HG03457 (cell line): ENCODE data around the gene NDUFA12.

ENCODE experiments used
- ATAC-seq: cut with Tn5 transposase; IDR thresholded peaks from one replicate; pipeline ENCODE4 v1.9.1; 2021; ENCODE audit warnings: moderate number of reproducible peaks; ENCODE audit not compliant: unreplicated experiment

Gene NDUFA12

GRCh38 chr12:94942663-94943062 is 60.8 kb downstream of the NDUFA12 start:
- ATAC-seq, result no peak

- no peak for ATAC-seq
Observed at GRCh38 chr12:94941440-94941862, 62.0 kb downstream of the NDUFA12 start.

GRCh38 chr12:94940771-94941170 is 62.7 kb downstream of the NDUFA12 start:
- ATAC-seq, result no peak

GRCh38 chr12:94938583-94938982 is 64.9 kb downstream of the NDUFA12 start:
- no peak for ATAC-seq

DNA sequence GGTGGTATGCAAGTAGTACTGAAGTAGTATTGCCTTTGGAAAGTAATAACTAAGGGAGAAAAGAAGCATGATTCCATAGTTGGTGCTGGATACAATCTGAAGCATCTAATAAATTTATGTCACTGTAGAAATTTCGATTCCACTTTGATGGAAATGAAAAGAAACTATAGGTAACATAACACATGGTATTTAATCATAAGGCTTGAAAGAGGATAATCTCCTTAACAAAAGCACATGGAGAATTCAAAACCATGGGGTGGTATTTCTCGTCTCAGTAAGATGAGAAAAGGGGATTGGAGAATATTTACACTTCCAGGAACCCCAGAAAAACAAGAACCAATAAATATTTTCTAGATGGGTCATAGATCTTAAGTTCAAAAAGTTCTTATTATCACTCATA is 72.7 kb downstream of the NDUFA12 start:
- no peak for ATAC-seq

GRCh38 chr12:94930216-94930654 is 73.3 kb downstream of the NDUFA12 start:
- no peak for ATAC-seq

DNA sequence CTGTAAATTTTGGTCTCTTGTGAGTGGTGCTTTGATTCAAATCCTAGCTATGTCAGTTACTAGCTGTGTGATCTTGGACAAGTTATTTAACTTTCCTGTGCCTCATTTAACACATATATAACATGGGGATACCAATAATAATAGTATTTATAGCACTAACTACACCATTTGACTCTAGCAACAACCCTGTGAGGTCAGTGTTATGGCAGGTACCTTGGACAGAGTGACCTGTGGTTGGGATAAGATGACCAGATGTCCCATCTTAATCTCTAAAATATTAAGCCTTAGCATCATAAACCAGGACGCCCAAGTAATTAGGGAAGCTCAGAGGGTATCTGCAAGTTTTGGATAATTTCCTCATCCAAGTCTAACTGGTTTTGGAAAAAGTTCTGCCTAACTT is 73.7 kb downstream of the NDUFA12 start:
- no peak for ATAC-seq

GRCh38 chr12:94925729-94926128 is 77.8 kb downstream of the NDUFA12 start:
- no peak for ATAC-seq

GRCh38 chr12:94925206-94925605 is 78.3 kb downstream of the NDUFA12 start:
- ATAC-seq, result no peak

DNA sequence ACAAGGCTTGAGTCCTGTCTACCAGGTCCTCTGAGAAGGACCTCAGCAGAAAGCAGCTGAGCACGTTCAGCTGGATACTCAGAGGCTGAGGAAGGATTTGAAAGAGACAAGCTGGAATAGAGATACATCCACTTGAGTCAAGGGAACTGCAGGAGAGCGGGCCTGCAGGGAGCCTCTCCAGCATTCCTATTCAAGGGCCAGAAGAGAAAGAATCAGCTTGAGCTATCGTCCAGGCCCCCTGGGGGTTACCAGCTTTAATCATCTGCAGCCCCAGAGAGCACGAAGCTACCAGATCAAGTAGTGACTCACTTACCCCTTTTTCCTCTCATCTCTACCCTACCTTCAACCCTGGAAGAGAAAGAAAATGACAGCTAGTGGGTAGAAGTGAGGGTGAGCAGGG is 80.9 kb downstream of the NDUFA12 start:
- no peak for ATAC-seq
